ENCODE data around the gene PPP2R5C.

Gene PPP2R5C

DNA sequence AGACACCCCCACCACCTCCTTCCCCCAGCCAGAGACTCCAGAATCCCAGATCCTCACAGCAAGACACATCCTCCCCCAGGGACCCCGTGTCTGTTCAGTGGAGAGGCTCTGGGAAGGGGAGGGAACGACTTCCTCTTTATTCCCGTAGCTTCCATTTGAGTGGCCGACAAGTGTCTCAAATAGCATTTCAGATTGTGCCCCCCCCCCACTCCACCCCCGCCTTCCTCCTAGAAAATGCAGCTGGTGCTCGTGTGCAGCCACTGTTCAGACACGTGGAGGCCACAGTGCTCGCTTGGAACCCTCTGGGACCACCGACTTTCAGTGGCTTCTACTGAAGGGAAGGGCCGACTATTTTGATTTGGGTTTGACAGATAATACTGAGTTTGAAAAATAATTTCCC is 14.3 kb downstream of the PPP2R5C start:
- Histone ChIP-seq H3K27me3 (ENCODE audit: control insufficient read depth in 1 of 2, insufficient read depth in 2 of 2, low read length in 2 of 2) (no peaks in the 10 kb centered on the region), H3K9ac (ENCODE audit: low read length) (no peak overlapping the region), H3K4me3 (ENCODE audit: low read depth in 1 of 2, low read length in 2 of 2) (no peak overlapping the region), H3K36me3 (ENCODE audit: insufficient read depth, low read length) (no peaks in the 10 kb centered on the region), H3K27ac (ENCODE audit: low read depth, low read length) (no peak overlapping the region), H3K4me1 (ENCODE audit: insufficient read depth, low read length) (peaks cover 23% of the 10 kb centered on the region), H3K9me3 (ENCODE audit: low read length) (no peaks in the 10 kb centered on the region)

DNA sequence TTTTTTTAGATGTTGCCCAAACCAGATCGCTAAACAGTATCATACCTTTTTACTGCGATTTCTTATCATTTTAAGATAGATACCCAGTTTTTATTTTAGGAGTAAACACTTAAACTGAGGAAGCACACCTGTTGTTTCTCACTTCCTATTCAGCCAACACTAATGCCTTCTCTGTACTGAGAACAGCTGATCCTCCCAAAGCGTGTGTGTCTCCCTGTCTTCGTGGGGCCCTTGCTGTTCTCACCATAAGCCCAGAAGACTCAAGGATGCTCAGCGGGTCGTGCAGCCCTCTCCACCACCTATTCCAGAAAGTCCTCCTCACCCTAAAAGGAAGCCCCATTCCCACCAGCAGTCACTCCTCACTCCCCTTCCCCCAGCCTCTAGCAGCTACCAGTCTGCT is 14.8 kb downstream of the PPP2R5C start:
- Histone ChIP-seq H3K27ac (ENCODE audit: low read depth, low read length) (no peak overlapping the region), H3K4me1 (ENCODE audit: insufficient read depth, low read length) (peaks cover 25% of the 10 kb centered on the region), H3K4me3 (ENCODE audit: low read depth in 1 of 2, low read length in 2 of 2) (no peak overlapping the region), H3K27me3 (ENCODE audit: control insufficient read depth in 1 of 2, insufficient read depth in 2 of 2, low read length in 2 of 2) (no peaks in the 10 kb centered on the region), H3K9me3 (ENCODE audit: low read length) (no peaks in the 10 kb centered on the region), H3K9ac (ENCODE audit: low read length) (no peak overlapping the region), H3K36me3 (ENCODE audit: insufficient read depth, low read length) (no peaks in the 10 kb centered on the region)

DNA sequence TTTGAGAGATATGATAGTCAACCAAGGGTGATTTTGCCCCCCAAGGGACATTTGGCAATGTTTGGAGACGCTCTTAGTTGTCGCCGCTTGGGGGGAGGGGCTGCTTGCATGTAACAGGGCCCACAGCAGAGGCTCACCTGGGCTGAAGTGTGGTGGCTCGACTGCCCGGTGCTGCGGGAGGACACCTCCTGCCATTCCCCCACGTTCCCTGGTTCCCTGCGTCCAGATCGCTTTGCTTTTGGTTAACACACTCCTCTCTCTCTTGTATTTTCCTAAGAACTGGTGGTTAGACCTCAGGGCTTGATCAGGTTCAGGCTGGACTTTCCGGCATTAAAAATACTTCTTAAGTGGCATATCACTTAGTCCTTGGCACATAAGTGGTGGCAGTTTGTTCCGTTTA is 18.9 kb downstream of the PPP2R5C start:
- H3K4me1 ChIP-seq (ENCODE audit: insufficient read depth, low read length) = peaks cover 12% of the 10 kb centered on the region
- H3K36me3 ChIP-seq (ENCODE audit: insufficient read depth, low read length) = no peaks in the 10 kb centered on the region
- no peak overlapping the region for H3K27ac ChIP-seq (ENCODE audit: low read depth, low read length)
- peak overlapping the region in 1 of 2 donors; percentile 60 for H3K4me3 ChIP-seq (ENCODE audit: low read depth in 1 of 2, low read length in 2 of 2)
- no peaks in the 10 kb centered on the region for H3K27me3 ChIP-seq (ENCODE audit: control insufficient read depth in 1 of 2, insufficient read depth in 2 of 2, low read length in 2 of 2)
- H3K9me3 ChIP-seq (ENCODE audit: low read length) = no peaks in the 10 kb centered on the region
- peak overlapping the region; percentile 9 for H3K9ac ChIP-seq (ENCODE audit: low read length)

DNA sequence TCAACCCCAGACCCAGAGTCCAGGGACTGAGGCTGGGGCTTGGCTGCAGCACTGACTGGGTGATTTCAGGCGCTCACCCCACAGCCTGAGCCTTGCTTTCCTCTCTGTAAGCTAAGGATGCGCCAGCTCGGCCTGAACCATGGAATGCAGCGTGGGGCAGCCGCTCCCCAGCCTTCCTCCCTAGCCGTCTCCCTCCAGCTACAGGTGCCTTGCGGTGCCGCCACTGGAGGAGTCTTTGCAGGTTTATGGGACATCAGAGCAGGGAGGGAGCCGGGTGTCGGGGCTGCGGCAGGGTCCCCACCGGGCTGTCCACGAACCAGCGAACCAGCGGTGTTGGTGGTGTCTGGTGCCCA is 19.4 kb downstream of the PPP2R5C start:
- Histone ChIP-seq H3K9ac (ENCODE audit: low read length) (peak overlapping the region; percentile 9), H3K9me3 (ENCODE audit: low read length) (no peaks in the 10 kb centered on the region), H3K4me3 (ENCODE audit: low read depth in 1 of 2, low read length in 2 of 2) (peak overlapping the region; percentile 60 to 83), H3K27ac (ENCODE audit: low read depth, low read length) (peak overlapping the region; percentile 34), H3K36me3 (ENCODE audit: insufficient read depth, low read length) (no peaks in the 10 kb centered on the region), H3K4me1 (ENCODE audit: insufficient read depth, low read length) (peaks cover 9% of the 10 kb centered on the region), H3K27me3 (ENCODE audit: control insufficient read depth in 1 of 2, insufficient read depth in 2 of 2, low read length in 2 of 2) (no peaks in the 10 kb centered on the region)

DNA sequence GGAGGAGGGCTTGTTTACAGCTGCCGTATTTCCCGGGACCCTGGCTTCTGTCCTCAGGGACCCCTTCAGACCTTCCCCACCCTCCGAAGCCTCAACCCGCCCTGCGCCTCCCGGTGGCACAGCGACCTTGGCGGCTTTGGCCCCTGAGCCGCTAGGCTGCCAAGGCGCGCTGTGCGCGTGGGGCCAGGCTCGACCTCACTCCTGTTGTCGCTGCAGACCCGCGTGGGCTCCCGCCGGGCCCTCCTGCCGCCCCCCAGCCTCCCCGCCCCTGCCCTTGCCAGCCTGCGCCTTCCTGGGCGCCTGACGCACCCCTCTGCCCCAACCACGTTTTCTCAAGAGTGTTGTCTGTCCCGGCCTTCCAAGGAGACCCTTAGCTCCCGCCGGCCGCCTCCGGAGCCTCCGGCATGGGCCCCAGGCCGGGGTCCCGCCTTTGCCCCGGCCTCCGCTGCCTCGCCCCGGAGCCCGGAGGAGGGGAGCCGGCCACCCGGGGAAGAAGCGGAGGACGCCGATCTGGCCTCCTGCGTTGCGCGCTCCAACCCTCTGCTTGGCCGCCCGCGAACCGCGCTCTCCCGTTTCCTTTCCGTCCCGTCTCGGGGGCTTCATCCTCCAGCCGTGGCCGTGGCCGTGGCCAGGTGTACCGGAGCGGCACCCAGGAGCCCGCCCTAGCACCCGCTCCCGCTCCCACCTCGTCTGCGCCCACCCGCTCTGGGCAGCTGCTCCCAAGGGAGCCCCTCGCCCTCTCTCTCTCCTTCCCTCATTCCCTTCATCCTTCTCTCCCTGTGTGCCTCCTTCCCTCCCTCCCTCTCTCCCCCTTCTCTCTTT is 19.9 kb downstream of the PPP2R5C start:
- no peaks in the 10 kb centered on the region for H3K36me3 ChIP-seq (ENCODE audit: insufficient read depth, low read length)

DNA sequence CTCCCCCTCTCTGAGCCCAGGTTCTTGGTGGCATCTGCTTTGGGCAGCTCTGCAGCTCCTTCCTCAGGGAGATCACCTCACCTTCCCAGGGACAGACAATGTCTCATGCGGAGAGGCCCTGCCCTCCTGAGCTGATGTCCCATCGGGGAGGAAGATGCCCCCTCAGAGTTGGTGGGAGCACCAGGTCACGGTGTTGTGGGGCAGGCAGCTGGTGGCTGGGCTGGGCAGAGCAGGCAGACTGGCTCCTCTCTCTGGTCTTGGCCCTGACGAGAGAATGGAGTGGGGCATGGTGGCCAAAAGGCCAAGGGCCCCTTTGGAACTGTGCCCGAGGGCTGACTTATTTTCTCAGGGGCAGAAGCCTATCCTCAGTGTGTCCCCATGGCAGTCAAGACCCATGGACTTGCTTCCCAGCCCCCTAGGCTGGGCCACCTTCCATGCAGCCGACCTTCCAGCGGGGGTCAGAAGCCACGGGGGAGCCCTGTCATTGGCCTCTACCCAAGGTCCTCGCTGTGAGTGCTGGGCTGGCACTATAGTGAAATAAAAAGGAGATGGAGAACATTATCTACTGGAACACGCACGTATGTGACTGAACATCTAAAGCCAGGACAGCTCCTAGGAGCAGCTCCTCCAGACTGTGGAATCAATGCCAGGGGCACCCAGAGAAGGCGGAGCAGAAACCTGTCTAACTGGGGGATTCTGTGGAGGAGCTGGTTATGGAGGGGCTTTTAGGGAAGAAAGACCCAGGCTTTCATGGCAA is 21.9 kb downstream of the PPP2R5C start:
- H3K27ac ChIP-seq (ENCODE audit: low read depth, low read length) = no peak overlapping the region
- no peak overlapping the region for H3K9ac ChIP-seq (ENCODE audit: low read length)
- H3K4me3 ChIP-seq (ENCODE audit: low read depth in 1 of 2, low read length in 2 of 2) = no peak overlapping the region
- peaks cover 9% of the 10 kb centered on the region for H3K4me1 ChIP-seq (ENCODE audit: insufficient read depth, low read length)
- no peaks in the 10 kb centered on the region for H3K36me3 ChIP-seq (ENCODE audit: insufficient read depth, low read length)
- H3K9me3 ChIP-seq (ENCODE audit: low read length) = no peaks in the 10 kb centered on the region
- H3K27me3 ChIP-seq (ENCODE audit: control insufficient read depth in 1 of 2, insufficient read depth in 2 of 2, low read length in 2 of 2) = no peaks in the 10 kb centered on the region

More for the DNA sequence above, 19.9 kb downstream of the PPP2R5C start:
- Histone ChIP-seq H3K4me1 (ENCODE audit: insufficient read depth, low read length) (peaks cover 9% of the 10 kb centered on the region), H3K9ac (ENCODE audit: low read length) (peak overlapping the region; percentile 9), H3K27ac (ENCODE audit: low read depth, low read length) (peak overlapping the region; percentile 58), H3K9me3 (ENCODE audit: low read length) (no peaks in the 10 kb centered on the region), H3K27me3 (ENCODE audit: control insufficient read depth in 1 of 2, insufficient read depth in 2 of 2, low read length in 2 of 2) (no peaks in the 10 kb centered on the region), H3K4me3 (ENCODE audit: low read depth in 1 of 2, low read length in 2 of 2) (peak overlapping the region; percentile 60 to 83)

DNA sequence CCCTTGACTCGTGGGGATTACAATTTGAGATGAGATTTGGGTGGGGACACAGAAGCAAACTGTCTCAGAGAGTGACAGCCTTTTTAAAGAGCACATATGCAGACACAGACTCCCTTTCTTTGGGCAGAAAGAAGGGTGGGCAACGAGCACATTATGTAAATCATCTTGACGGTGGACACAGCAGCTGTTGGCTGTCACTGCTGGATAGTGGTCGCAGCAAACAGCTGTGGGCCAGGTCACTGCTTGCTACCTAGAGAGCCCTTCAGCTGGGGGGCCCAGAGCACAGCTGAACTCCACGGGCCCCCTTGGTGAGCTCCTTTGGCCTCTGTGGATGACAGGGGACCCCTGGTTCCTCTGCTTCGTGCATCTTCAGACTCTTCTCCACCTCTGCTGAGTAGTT is 23.1 kb downstream of the PPP2R5C start:
- no peak overlapping the region for H3K4me3 ChIP-seq (ENCODE audit: low read depth in 1 of 2, low read length in 2 of 2)
- H3K36me3 ChIP-seq (ENCODE audit: insufficient read depth, low read length) = no peaks in the 10 kb centered on the region
- H3K9ac ChIP-seq (ENCODE audit: low read length) = no peak overlapping the region
- H3K4me1 ChIP-seq (ENCODE audit: insufficient read depth, low read length) = peaks cover 14% of the 10 kb centered on the region
- no peaks in the 10 kb centered on the region for H3K27me3 ChIP-seq (ENCODE audit: control insufficient read depth in 1 of 2, insufficient read depth in 2 of 2, low read length in 2 of 2)
- no peaks in the 10 kb centered on the region for H3K9me3 ChIP-seq (ENCODE audit: low read length)
- H3K27ac ChIP-seq (ENCODE audit: low read depth, low read length) = no peak overlapping the region

DNA sequence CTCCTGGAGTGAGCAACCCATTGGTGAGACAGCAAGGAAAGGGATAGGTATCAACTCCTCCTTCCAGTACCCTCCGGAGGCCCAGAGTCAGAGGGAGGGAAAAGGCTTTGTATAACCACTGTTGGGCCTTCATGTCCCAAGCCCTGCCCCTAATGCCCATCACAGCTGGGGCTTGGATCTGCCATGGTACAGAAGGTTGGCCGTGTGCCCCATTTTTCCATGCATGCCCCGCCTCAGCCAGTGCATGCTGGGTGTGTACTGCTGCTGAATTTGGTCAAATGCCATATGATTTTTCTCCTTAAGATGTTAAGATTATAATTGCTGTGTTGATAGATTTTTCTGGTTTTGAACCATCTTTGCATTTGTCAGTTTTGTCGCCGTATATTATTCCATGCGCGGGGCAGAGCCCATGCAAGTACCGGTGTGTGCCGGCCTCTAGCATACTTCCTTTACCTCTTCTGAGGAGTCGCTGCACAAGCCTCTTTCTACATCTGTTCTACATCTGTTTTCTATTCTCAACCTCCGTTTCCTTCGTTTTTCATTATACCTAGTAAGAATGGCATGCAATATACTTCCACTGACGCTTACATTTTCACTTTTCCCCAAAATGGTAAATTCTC is 26.6 kb downstream of the PPP2R5C start:
- H3K27me3 ChIP-seq (ENCODE audit: control insufficient read depth in 1 of 2, insufficient read depth in 2 of 2, low read length in 2 of 2) = no peaks in the 10 kb centered on the region
- no peak overlapping the region for H3K4me3 ChIP-seq (ENCODE audit: low read depth in 1 of 2, low read length in 2 of 2)
- H3K27ac ChIP-seq (ENCODE audit: low read depth, low read length) = no peak overlapping the region
- H3K4me1 ChIP-seq (ENCODE audit: insufficient read depth, low read length) = peaks cover 20% of the 10 kb centered on the region
- H3K9ac ChIP-seq (ENCODE audit: low read length) = no peak overlapping the region
- H3K9me3 ChIP-seq (ENCODE audit: low read length) = no peaks in the 10 kb centered on the region
- no peaks in the 10 kb centered on the region for H3K36me3 ChIP-seq (ENCODE audit: insufficient read depth, low read length)

DNA sequence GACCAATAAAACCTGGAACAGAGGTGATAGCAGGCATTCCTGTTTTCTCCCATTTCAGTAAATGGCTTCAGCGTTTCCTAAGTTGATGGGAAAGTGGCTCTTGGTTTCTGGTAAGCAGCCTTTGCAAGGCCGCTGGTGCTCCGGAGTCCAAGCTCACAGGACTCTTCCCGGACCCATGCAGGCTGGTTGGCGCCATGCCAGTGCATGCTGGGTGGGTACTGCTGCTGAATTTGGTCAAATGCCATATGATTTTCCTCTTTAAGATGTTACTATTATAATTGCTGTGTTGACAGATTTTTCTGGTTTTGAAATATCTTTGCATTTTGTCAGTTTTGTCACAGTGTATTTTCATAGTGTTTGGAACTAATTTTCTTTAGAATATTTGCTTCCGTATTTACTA is 27.7 kb downstream of the PPP2R5C start:
- no peak overlapping the region for H3K27ac ChIP-seq (ENCODE audit: low read depth, low read length)

DNA sequence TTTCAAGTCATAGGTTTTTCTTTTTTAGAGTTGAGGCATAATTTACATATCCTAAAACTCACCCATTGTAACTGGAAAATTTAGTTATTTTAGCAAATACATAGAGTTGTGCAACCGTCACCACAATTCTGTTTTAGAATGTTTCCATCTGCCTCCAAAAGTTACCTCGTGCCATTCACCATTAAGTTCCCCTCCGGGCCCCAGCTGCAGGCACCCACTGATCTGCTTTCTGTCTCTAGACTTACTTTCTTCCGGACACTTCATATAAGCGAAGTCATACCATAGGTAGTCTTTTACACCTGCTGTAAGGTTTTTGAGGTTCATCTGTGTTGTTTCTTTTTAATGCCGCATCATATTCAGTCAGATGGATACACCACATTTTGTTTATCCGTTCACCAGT is 28.7 kb downstream of the PPP2R5C start:
- Histone ChIP-seq H3K27me3 (ENCODE audit: control insufficient read depth in 1 of 2, insufficient read depth in 2 of 2, low read length in 2 of 2) (no peaks in the 10 kb centered on the region), H3K27ac (ENCODE audit: low read depth, low read length) (no peak overlapping the region), H3K36me3 (ENCODE audit: insufficient read depth, low read length) (no peaks in the 10 kb centered on the region)

More for the DNA sequence above, 27.7 kb downstream of the PPP2R5C start:
- Histone ChIP-seq H3K9ac (ENCODE audit: low read length) (no peak overlapping the region), H3K4me1 (ENCODE audit: insufficient read depth, low read length) (peaks cover 20% of the 10 kb centered on the region), H3K9me3 (ENCODE audit: low read length) (no peaks in the 10 kb centered on the region), H3K36me3 (ENCODE audit: insufficient read depth, low read length) (no peaks in the 10 kb centered on the region), H3K4me3 (ENCODE audit: low read depth in 1 of 2, low read length in 2 of 2) (no peak overlapping the region), H3K27me3 (ENCODE audit: control insufficient read depth in 1 of 2, insufficient read depth in 2 of 2, low read length in 2 of 2) (no peaks in the 10 kb centered on the region)

DNA sequence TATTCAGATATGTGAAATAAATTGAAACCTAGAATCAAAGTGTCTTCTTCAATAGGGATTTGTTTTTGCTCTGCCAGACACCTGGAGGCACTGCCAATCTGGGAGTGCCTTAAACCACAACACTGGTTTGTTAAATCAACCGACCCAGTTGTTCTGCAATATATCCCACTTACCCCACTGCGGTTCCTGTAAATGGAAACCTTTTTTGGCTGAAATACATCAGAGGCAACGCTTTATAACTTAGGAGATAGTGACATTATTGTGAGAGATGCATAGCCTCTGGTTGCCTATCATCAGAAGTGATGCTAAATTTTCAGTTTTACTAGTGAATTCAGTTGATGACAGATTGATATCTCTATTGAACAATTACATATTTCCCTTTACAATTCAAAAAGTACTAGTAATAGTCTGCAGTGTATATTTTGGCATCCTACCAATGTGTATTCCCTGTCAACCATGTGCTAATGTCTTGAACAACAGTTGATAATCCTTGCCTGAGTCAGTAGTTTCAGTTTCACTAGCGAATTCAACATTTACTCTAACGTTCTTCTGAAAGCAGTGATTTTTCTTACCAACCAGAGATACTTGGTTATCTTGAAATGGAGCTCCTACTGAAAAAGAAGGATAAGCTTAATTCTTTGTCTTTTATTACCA is 30.5 kb downstream of the PPP2R5C start:
- H3K27ac ChIP-seq (ENCODE audit: low read depth, low read length) = peak overlapping the region; percentile 35
- H3K4me3 ChIP-seq (ENCODE audit: low read depth in 1 of 2, low read length in 2 of 2) = peak overlapping the region; percentile 20 to 28
- H3K27me3 ChIP-seq (ENCODE audit: control insufficient read depth in 1 of 2, insufficient read depth in 2 of 2, low read length in 2 of 2) = no peaks in the 10 kb centered on the region
- peak overlapping the region; percentile 13 for H3K9ac ChIP-seq (ENCODE audit: low read length)
- peaks cover 27% of the 10 kb centered on the region for H3K4me1 ChIP-seq (ENCODE audit: insufficient read depth, low read length)
- H3K9me3 ChIP-seq (ENCODE audit: low read length) = no peaks in the 10 kb centered on the region
- H3K36me3 ChIP-seq (ENCODE audit: insufficient read depth, low read length) = no peaks in the 10 kb centered on the region

More for the DNA sequence above, 28.7 kb downstream of the PPP2R5C start:
- H3K9ac ChIP-seq (ENCODE audit: low read length) = no peak overlapping the region
- peaks cover 20% of the 10 kb centered on the region for H3K4me1 ChIP-seq (ENCODE audit: insufficient read depth, low read length)
- no peaks in the 10 kb centered on the region for H3K9me3 ChIP-seq (ENCODE audit: low read length)
- H3K4me3 ChIP-seq (ENCODE audit: low read depth in 1 of 2, low read length in 2 of 2) = no peak overlapping the region

All from muscle layer of colon (tissue), 2 donors.